NCI-H2196 treated with DMSO at 0.1 percent for 48 hours (cell line): ENCODE results near the gene PLPPR1.
"Not testable (repeated sequence)": the region's sequence is repeated elsewhere in the genome, so short reads cannot be mapped to it uniquely, and the experiment has no call there.

Source experiments
- DNase-seq: peaks from one replicate; lab custom pipeline; 2025; ENCODE audit not compliant: unreplicated experiment; lab: John Stamatoyannopoulos, UW

Gene PLPPR1

DNA sequence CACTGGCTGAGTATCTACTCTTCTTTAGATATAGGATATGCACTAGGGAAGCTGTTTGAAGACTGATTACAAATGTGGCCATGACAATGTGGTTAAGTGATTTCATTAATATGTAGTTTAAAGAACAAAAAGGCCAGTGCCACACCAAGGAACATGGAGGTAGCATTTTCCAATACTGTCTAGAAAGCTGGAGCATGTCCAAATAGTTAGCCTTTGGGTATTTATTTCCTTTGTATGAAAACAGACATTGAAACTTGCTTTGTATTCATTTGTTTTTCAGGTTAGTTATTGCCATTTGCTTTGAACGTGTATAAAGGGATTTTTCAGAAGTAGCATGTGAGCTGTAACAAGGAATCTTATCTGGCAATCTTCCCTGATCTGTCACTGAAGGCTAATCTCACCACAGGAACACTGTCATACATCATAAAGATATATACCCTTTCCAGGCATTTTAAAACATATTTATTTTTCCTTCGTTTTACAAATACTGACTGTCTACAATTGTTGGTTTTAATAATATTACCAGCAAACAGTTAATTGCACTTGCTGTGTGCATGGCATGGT lies 93.4 kb downstream of the PLPPR1 start:
- no peak for DNase-seq

- no peak for DNase-seq
Measured at GRCh38 chr9:101126556-101126955, 98.0 kb downstream of the PLPPR1 start.

- not testable (repeated sequence) for DNase-seq
Measured at GRCh38 chr9:101127369-101127768, 98.8 kb downstream of the PLPPR1 start.

DNA sequence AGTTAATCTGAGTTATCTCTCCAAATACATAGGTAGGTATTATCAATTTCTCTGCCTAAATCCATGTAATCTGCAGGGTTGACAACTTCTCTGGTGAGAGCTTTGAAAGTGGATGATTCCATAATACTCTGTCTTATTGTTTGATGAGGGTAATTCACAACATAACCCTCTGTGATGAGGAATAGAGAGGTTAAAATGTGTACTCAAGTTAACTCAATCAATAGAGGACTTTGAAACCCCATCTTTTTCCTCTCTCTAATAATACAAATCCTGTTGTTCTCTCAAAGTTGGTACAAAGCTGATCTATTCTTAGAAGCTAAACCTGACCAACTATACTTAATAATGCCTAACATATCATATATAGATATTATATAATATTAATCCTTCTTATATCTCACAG lies 100.1 kb downstream of the PLPPR1 start:
- DNase-seq: no peak

DNA sequence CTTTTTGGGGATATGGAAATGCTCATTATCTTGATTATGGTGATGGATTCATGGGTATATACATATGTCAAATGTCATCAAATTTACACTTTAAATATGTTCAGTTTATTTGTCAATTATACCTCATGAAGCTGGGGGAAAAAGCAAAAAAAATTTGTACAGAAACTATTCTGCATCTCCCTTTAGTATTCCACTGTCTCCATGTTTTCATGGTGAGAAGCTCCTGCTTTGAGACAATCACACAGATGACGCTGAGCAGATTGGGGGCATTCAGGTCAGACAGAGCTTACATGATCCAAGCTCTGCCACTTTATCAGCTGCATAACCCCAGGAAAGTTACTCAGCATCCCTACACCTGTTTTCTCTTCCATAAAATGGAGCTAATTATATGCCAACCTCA lies 101.5 kb downstream of the PLPPR1 start:
- DNase-seq: no peak

GRCh38 chr9:101131326-101131725 lies 102.8 kb downstream of the PLPPR1 start:
- DNase-seq: no peak

DNA sequence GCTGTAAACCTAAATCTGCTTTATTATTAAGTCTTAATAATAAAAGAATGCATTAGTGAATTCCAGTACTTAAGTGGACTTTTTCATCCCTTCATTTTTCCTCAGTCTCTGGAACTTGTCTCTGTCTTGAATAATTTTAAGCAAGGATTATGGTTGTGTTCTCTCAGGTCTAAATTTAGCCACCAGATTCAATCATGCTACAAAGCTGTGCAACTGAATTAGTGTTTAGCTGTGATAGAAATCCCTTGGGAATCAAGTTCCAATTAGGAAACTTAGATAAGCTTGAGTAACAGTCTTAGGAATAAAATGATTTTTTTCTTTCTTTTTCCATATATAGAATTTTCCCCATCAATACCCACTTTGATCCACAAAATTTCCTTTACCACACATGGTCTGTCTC lies 104.3 kb downstream of the PLPPR1 start:
- DNase-seq: no peak

DNA sequence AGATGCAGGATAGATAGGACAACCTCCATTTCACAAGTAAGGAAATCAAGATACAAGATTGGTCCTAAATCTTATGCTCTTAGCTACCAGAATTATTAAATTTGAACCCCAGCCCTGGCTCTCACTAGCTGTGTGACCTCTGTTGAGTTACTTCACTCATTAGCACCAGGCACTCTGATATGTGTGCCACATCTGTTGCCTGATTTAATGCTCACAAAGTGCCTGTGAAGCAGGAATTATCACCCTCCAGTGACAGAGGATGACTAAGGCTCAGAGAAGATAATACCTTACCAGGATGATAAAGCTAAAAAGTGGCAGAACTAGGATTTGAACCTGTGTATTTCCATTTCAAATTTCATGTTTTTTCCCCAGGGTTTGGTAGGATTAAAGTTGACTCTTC lies 110.0 kb downstream of the PLPPR1 start:
- no peak for DNase-seq

GRCh38 chr9:101139082-101139481 lies 110.6 kb downstream of the PLPPR1 start:
- DNase-seq: no peak

- DNase-seq: no peak
Measured at GRCh38 chr9:101140764-101141163, 112.2 kb downstream of the PLPPR1 start.

DNA sequence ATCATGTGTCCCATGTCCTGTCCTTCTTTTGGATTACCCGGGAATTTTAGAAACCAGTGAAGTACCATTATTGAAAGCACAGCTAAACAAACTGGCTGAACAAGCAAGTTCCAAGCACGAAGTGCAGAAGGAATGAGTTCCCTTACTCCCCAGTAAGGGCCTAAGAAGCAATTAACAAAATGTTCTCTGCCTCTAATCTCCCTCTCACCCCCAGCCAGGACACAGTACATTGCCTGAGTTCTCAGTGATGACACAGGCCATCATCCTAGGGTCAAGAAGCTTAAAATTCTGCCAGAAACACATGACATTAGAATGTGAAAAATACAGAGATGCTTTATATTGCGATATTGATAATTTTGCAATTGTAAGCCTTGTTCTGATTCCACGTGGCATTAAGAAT lies 118.0 kb downstream of the PLPPR1 start:
- no peak for DNase-seq

- no peak for DNase-seq
Measured at GRCh38 chr9:101148344-101148743, 119.8 kb downstream of the PLPPR1 start.

GRCh38 chr9:101158361-101158760 lies 129.8 kb downstream of the PLPPR1 start:
- no peak for DNase-seq

- no peak for DNase-seq
Measured at GRCh38 chr9:101162231-101162630, 133.7 kb downstream of the PLPPR1 start.

DNA sequence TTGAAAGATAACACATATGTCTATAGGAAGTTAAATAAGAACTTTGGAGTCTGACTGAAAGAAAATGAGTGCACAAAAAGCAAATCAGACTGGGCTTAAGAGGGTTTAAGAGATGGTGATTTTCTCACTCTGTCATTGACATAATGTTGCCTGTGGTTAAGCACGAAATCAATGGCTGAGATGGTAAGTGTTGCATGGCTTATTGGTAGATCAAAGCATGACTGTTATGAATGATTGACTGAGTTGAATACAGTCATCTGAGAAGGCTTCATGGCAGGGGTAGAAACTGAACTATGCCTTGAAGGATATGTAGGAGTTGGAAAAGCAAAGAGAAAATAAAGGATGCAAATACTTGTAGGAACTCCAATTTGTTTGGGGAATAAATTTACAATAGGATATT lies 136.6 kb downstream of the PLPPR1 start:
- DNase-seq: no peak

GRCh38 chr9:101167490-101168134 lies 139.1 kb downstream of the PLPPR1 start:
- no peak for DNase-seq

- no peak for DNase-seq
Measured at GRCh38 chr9:101172616-101173015, 144.1 kb downstream of the PLPPR1 start.

DNA sequence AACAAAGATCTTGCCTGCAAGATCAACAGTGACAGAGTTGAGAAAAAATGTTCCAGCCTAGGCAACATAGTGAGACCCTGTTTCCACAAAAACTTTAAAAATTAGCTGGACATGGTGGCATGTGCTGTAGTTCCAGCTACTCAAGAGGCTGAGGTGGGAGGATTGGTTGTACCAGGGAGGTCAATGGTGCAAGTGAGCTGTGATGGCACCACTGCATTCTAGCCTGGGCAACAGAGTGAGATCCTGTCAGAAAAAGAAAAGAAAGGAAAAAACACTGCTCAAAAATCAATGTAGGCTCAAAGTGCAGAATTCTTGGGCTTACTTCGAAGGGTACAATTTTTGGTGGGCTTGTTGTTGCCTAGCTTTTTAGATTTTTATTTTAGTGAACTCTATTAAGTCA lies 145.4 kb downstream of the PLPPR1 start:
- DNase-seq: no peak

DNA sequence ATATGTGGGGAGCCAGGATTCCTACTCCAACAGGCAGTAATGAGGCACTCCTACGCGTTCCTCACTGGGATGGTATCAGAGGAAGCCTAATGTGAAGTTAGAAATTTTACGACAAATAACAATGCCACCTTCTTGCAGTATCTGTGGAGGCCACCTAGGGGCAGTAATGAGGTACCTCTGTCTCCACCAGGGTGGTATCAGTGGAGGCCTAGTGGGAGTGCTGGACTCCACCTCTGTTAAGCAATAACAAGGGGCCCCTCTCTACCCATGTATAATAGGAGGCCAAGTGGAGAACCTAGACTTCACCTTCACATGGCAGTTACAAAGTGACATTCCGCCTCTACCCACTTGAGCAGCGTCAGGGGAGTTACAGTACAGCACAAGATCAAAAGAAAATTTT lies 147.9 kb downstream of the PLPPR1 start:
- no peak for DNase-seq

GRCh38 chr9:101184813-101185278 lies 156.3 kb downstream of the PLPPR1 start:
- no peak for DNase-seq

DNA sequence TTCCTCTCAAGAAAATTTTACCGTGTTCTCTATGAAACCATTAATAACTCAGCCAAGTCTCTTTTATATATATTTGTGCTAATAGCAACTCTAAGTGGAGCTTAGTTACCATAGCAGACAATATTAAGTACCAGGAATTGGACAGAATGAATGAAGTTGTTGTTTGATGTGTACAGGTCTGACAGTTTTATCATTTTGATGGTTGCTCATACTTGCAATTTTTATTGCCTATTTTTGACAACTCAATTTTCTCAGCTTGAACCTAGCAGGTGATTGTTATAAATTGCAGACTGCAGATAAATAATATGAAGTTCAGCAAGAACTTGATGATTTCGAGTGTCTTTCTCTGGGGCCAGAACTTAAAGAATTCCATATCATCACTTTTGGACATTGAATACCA lies 163.2 kb downstream of the PLPPR1 start:
- DNase-seq: no peak

DNA sequence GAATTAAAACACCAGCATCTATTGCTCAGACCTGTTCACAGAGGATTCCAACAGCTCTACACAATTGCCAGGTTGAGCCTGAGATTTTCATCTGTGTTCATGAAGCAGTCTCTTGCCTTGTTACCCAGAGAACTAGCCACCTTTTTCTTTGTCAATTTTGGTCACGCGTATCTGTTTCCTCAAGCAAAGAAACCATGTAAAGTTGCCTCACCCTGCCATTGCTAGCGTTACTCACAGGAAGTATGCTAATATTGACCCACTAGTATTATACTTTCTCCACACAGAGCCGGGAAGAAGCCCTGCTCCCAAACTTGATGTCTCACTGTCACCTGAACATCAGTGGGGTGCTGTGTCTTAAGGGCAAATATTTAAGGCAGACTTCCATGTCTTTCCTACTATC lies 168.5 kb downstream of the PLPPR1 start:
- DNase-seq: no peak

- no peak for DNase-seq
Measured at GRCh38 chr9:101200852-101201251, 172.3 kb downstream of the PLPPR1 start.
